H54 (cell line): Measurements from ENCODE around the gene ZBTB8A.

ENCODE experiments used
- DNase-seq: peaks from one replicate; pipeline ENCODE4 v3.0.0; 2011; ENCODE audit warnings: low spot score, mixed read lengths; ENCODE audit not compliant: insufficient read length
- FAIRE-seq: peaks from 3 replicates; lab custom pipeline; 2011; peaks lifted over from hg19 to GRCh38; lab: Jason Lieb, UNC
- POLR2A ChIP-seq: IDR thresholded peaks from 2 replicates; pipeline ENCODE4 v1.6.1; 2011; ENCODE audit warnings: low read depth, mild to moderate bottlenecking, low read length

ZBTB8A gene

GRCh38 chr1:32647308-32648134 is 108.3 kb downstream of the ZBTB8A start:
- FAIRE-seq (no peak), DNase-seq (no peak)
- TF ChIP-seq POLR2A = no peak

- TF ChIP-seq POLR2A = peak; percentile 61
- peak; percentile 93 for FAIRE-seq
- DNase-seq = peak; percentile 85
Observed at GRCh38 chr1:32650248-32650751, 111.1 kb downstream of the ZBTB8A start, which contains the start of gene ZBTB8OS. ZBTB8OS (minus strand) TSS chr1:32650550; CDS start chr1:32650529, 21 bp downstream.

GRCh38 chr1:32650752-32651460 is 111.7 kb downstream of the ZBTB8A start, which contains the start of gene RBBP4:
RBBP4 (plus strand) TSS chr1:32651208; CDS start chr1:32651307, 99 bp downstream.
- DNase-seq (peak; percentile 86), FAIRE-seq (peak; percentile 70)
- peak; percentile 62 for TF ChIP-seq POLR2A

GRCh38 chr1:32651461-32652073 is 112.3 kb downstream of the ZBTB8A start:
- peak; percentile 41 for DNase-seq
- no peak for TF ChIP-seq POLR2A
- no peak for FAIRE-seq

GRCh38 chr1:32652244-32652962 is 113.2 kb downstream of the ZBTB8A start:
- no peak for FAIRE-seq
- no peak for TF ChIP-seq POLR2A
- DNase-seq = no peak
